CD14-positive monocyte (primary cell): ENCODE data around the gene RHOD. TPM values are rescaled to one million over a fixed set of nuclear protein-coding genes. Genes with fewer than 3 reads are reported as not detected.

Source experiments
- DNase-seq, 3 donors: peaks; one replicate each; pipeline ENCODE4 v3.0.0-alpha.2; 2011 to 2022
- H2AFZ ChIP-seq: 2 replicates; pipeline ENCODE4 v1.6.0; 2012; ENCODE audit warnings: mild to moderate bottlenecking, low read depth, low read length, inconsistent platforms; ENCODE audit not compliant: insufficient read depth, poor library complexity, severe bottlenecking
- H3K27ac ChIP-seq, 2 donors: 1 replicate in 1 of 2; 2 replicates in 1 of 2; pipeline ENCODE4 v1.5.1; 2012 to 2013; ENCODE audit warnings: low read length in 2 of 2, control low read depth in 1 of 2, inconsistent platforms in 1 of 2, low read depth in 1 of 2, mild to moderate bottlenecking in 1 of 2
- H3K27me3 ChIP-seq, 2 donors: one replicate each; pipeline versions ENCODE4 v1.6.0 to v1.6.1; 2011 to 2013; ENCODE audit warnings: low read length in 2 of 2; ENCODE audit not compliant: control insufficient read depth in 2 of 2, insufficient read depth in 2 of 2
- H3K36me3 ChIP-seq, 2 donors: replicated peaks in 1 of 2; 1 replicate in 1 of 2; 2 replicates in 1 of 2; pipeline versions ENCODE4 v1.5.1 to v1.6.1; 2012 to 2013; ENCODE audit warnings: low read length in 2 of 2, control low read depth in 1 of 2, inconsistent platforms in 1 of 2, mild to moderate bottlenecking in 1 of 2; ENCODE audit not compliant: insufficient read depth in 2 of 2, control insufficient read depth in 1 of 2
- H3K4me1 ChIP-seq, 2 donors: 1 replicate in 1 of 2; 2 replicates in 1 of 2; pipeline versions ENCODE4 v1.5.1 to v1.6.1; 2012 to 2013; ENCODE audit warnings: low read length in 2 of 2, control low read depth in 1 of 2, inconsistent platforms in 1 of 2, mild to moderate bottlenecking in 1 of 2, moderate library complexity in 1 of 2; ENCODE audit not compliant: insufficient read depth in 2 of 2, control insufficient read depth in 1 of 2
- H3K4me2 ChIP-seq: replicated peaks from 2 replicates; pipeline ENCODE3; 2012; ENCODE audit warnings: low read length, moderate library complexity, mild to moderate bottlenecking; ENCODE audit not compliant: poor library complexity, severe bottlenecking; ENCODE audit errors: extremely low read depth
- H3K4me3 ChIP-seq, 3 experiments: fragments of 200-600 bp in 1 of 3; sonication (generic) in 1 of 3; replicated peaks in 1 of 3; 1 replicate in 2 of 3; 2 replicates in 1 of 3; pipeline ENCODE4 v1.5.1; 2011 to 2013; ENCODE audit warnings: low read length in 3 of 3, mild to moderate bottlenecking in 3 of 3, control low read depth in 2 of 3, low read depth in 2 of 3, inconsistent platforms in 1 of 3, moderate library complexity in 1 of 3
- H3K79me2 ChIP-seq: 2 replicates; pipeline ENCODE4 v1.6.0; 2012; ENCODE audit warnings: mild to moderate bottlenecking, control low read depth, inconsistent platforms, low read length, moderate library complexity; ENCODE audit not compliant: insufficient read depth
- H3K9ac ChIP-seq: 2 replicates; pipeline ENCODE4 v1.6.0; 2017; ENCODE audit warnings: low read length, mild to moderate bottlenecking; ENCODE audit not compliant: insufficient read depth, poor library complexity, severe bottlenecking
- H3K9me3 ChIP-seq, 2 donors: replicated peaks in 1 of 2; 1 replicate in 1 of 2; 2 replicates in 1 of 2; pipeline versions ENCODE4 v1.5.1 to v1.6.1; 2012 to 2013; ENCODE audit warnings: low read length in 2 of 2, control low read depth in 1 of 2; ENCODE audit not compliant: control insufficient read depth in 1 of 2, insufficient read depth in 1 of 2
- H4K20me1 ChIP-seq: 2 replicates; pipeline ENCODE4 v1.6.0; 2012; ENCODE audit warnings: mild to moderate bottlenecking, low read length, control low read depth, moderate library complexity; ENCODE audit not compliant: insufficient read depth
- H3K27ac Mint-ChIP-seq, 7 donors: one replicate each; pipeline ENCODE4 v1.8.0; 2020; ENCODE audit warnings: mild to moderate bottlenecking in 7 of 7, mixed read lengths in 7 of 7, moderate library complexity in 6 of 7, inconsistent platforms in 2 of 7
- H3K27me3 Mint-ChIP-seq, 3 donors: one replicate each; pipeline ENCODE4 v1.8.0; 2021 to 2022; ENCODE audit warnings: low read depth in 3 of 3, mild to moderate bottlenecking in 3 of 3, mixed read lengths in 3 of 3, moderate library complexity in 3 of 3, inconsistent platforms in 1 of 3
- H3K36me3 Mint-ChIP-seq, 2 donors: one replicate each; pipeline ENCODE4 v1.8.0; 2020; ENCODE audit warnings: mixed read lengths in 2 of 2, inconsistent platforms in 1 of 2, mild to moderate bottlenecking in 1 of 2
- H3K4me1 Mint-ChIP-seq: one replicate; pipeline ENCODE4 v1.8.0; 2020; ENCODE audit warnings: mild to moderate bottlenecking, mixed read lengths
- H3K4me3 Mint-ChIP-seq, 2 donors: one replicate each; pipeline ENCODE4 v1.8.0; 2020; ENCODE audit warnings: mild to moderate bottlenecking in 2 of 2, mixed read lengths in 2 of 2, moderate library complexity in 1 of 2
- H3K9me3 Mint-ChIP-seq, 7 donors: one replicate each; pipeline ENCODE4 v1.8.0; 2020 to 2022; ENCODE audit warnings: mixed read lengths in 7 of 7, mild to moderate bottlenecking in 6 of 7, moderate library complexity in 6 of 7, inconsistent platforms in 2 of 7
- WGBS: methylation state at CpG from one replicate; pipeline ENCODE4 v1.1.5; 2013; ENCODE audit warnings: missing lambda C conversion rate; ENCODE audit not compliant: insufficient coverage; 5-methylcytosine and 5-hydroxymethylcytosine counted together
- intact Hi-C, 2 donors: fragments of 100-400 bp; cut with micrococcal nuclease; formaldehyde crosslinking; loops; one replicate each; pipeline versions ENCODE4 v1.15.0 to v1.15.1; 2023
- polyA plus RNA-seq, 3 donors: library from polyadenylated mRNA; depleted of rRNA in 1 of 3; unstranded in 2 of 3; stranded (reverse) in 1 of 3; fragments of 300-500 nt in 2 of 3; fragments of >200 nt in 1 of 3; fragmentation: Illumina TruSeq in 2 of 3; gene quantifications; 1 replicate in 2 of 3; 2 replicates in 1 of 3; pipeline ENCODE4 v1.2.3, GENCODE V29; 2012 to 2021
- TF ChIP-seq, protein P1 (sequence below): fragments of 200-600 bp; IDR thresholded peaks from one replicate; pipeline ENCODE4 v1.8.0; 2022; ENCODE audit warnings: antibody characterized with exemption, mild to moderate bottlenecking

RHOD gene
- polyA plus RNA-seq, 3 donors = not detected

DNA sequence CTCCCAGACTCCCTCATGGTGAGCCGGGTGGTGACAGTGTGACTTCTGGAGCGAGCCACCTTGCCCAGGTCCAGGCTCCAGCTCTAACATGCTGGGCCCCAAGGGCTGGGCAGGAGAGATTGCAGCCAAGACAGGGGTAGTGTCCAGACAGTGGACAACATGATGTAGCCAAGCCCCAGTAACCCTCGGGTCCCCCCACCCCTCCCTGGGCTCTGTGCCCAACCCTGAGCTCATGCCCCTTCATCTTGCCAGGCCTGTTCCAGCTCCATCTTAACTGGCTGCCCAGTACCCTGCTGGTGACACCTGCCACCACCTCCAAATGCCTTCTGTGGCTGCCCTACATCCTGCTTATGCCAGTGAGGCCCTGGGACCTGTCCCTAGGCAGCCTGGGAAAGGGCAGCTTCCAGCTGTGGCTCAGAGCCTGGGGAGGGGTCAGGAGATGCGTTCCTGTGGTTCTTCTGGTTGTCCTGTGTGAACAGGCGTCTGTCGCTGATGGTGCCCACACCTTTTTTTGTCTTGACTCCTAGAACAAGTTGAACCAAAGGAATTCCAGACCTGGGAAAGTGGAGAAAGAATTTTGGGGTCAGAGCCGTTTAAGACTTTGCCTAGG, 46.2 kb upstream of the RHOD start:
- Mint-ChIP-seq H3K36me3 (no peaks in the 10 kb centered on the region), H3K9me3 (peaks cover 0 to 9% (median 0%) of the 10 kb centered on the region in 7 donors), H3K27ac (no peak overlapping the region), H3K27me3 (peaks cover 5 to 21% (median 21%) of the 10 kb centered on the region in 3 donors), H3K4me1 (no peaks in the 10 kb centered on the region), H3K4me3 (no peak overlapping the region)
- H3K4me1 ChIP-seq = no peaks in the 10 kb centered on the region
- H3K27ac ChIP-seq = no peak overlapping the region
- no peak overlapping the region for H3K9ac ChIP-seq
- intact Hi-C loops = no loop called here
- no peaks in the 10 kb centered on the region for H3K27me3 ChIP-seq
- H3K4me3 ChIP-seq = no peak overlapping the region
- 94% methylated on average over 4 of the region's 7 CpGs for WGBS
- H4K20me1 ChIP-seq = no peaks in the 10 kb centered on the region
- no peak for DNase-seq
- H3K36me3 ChIP-seq = no peaks in the 10 kb centered on the region
- H3K4me2 ChIP-seq = no peak overlapping the region
- no peaks in the 10 kb centered on the region for H3K79me2 ChIP-seq
- H2AFZ ChIP-seq = no peak overlapping the region
- no peaks in the 10 kb centered on the region for H3K9me3 ChIP-seq
- TF ChIP-seq, protein P1, sequence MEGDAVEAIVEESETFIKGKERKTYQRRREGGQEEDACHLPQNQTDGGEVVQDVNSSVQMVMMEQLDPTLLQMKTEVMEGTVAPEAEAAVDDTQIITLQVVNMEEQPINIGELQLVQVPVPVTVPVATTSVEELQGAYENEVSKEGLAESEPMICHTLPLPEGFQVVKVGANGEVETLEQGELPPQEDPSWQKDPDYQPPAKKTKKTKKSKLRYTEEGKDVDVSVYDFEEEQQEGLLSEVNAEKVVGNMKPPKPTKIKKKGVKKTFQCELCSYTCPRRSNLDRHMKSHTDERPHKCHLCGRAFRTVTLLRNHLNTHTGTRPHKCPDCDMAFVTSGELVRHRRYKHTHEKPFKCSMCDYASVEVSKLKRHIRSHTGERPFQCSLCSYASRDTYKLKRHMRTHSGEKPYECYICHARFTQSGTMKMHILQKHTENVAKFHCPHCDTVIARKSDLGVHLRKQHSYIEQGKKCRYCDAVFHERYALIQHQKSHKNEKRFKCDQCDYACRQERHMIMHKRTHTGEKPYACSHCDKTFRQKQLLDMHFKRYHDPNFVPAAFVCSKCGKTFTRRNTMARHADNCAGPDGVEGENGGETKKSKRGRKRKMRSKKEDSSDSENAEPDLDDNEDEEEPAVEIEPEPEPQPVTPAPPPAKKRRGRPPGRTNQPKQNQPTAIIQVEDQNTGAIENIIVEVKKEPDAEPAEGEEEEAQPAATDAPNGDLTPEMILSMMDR = no peak

DNA sequence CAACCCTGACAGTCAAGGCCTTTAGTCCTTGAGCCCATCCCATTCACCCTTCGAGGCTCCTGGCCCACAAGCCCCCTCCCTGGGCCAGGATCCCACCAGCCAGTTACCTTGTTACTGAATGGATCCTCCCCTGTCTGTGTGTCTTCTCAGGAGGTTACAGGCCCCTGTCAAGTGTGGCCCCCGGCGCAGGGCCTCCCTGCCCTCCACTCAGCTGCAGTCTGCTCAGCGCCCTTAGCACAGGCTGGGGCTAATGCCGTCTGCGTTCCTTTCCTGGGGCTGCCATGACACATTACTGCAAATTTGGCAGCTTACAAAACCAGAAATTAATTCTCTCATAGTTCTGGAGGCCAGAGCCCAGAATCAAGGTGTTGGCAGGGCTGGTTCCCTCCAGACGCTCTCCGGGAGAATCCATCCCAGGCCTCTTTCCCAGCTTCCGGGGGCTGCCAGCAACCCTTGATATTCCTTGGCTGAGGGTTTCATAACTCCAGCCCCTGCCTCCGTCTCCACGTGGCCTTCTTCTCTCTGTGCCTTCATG, 43.1 kb upstream of the RHOD start:
- H3K9me3 ChIP-seq = no peaks in the 10 kb centered on the region
- no peak overlapping the region for H3K27ac Mint-ChIP-seq
- H3K4me1 Mint-ChIP-seq = no peaks in the 10 kb centered on the region
- no peaks in the 10 kb centered on the region for H3K36me3 ChIP-seq
- H3K9me3 Mint-ChIP-seq = peaks cover 0 to 3% (median 0%) of the 10 kb centered on the region in 7 donors
- no peak overlapping the region for H3K9ac ChIP-seq
- H3K4me1 ChIP-seq = no peaks in the 10 kb centered on the region
- no peaks in the 10 kb centered on the region for H3K79me2 ChIP-seq
- no peak overlapping the region for H2AFZ ChIP-seq
- no peaks in the 10 kb centered on the region for H3K36me3 Mint-ChIP-seq
- H3K27me3 Mint-ChIP-seq = peaks cover 8 to 36% (median 19%) of the 10 kb centered on the region in 3 donors
- no peaks in the 10 kb centered on the region for H4K20me1 ChIP-seq
- H3K4me2 ChIP-seq = no peak overlapping the region
- H3K4me3 Mint-ChIP-seq = peak overlapping the region; percentile 21 to 48
- 94% methylated on average over 9 of the region's 11 CpGs for WGBS
- DNase-seq = no peak
- no peak overlapping the region for H3K27ac ChIP-seq
- no peaks in the 10 kb centered on the region for H3K27me3 ChIP-seq
- intact Hi-C loops = no loop called here
- no peak overlapping the region for H3K4me3 ChIP-seq
- TF ChIP-seq, protein P1 = no peak
